HG03432 (cell line): ENCODE results near the gene AKT1.

Experiments
- ATAC-seq: cut with Tn5 transposase; IDR thresholded peaks from one replicate; pipeline ENCODE4 v1.9.1; 2021; ENCODE audit warnings: mild to moderate bottlenecking, moderate library complexity; ENCODE audit not compliant: unreplicated experiment

Gene AKT1

GRCh38 chr14:104725772-104726548 is 69.6 kb downstream of the AKT1 start:
- no peak for ATAC-seq

- no peak for ATAC-seq
Observed at GRCh38 chr14:104724981-104725771, 70.4 kb downstream of the AKT1 start.

- ATAC-seq: no peak
Observed at GRCh38 chr14:104724407-104724980, 71.1 kb downstream of the AKT1 start.

- peak; percentile 56 for ATAC-seq
Observed at GRCh38 chr14:104723651-104724406, 71.7 kb downstream of the AKT1 start, which contains the start of gene ADSS1. Gene ADSS1, plus strand, starts transcription at chr14:104724229. Its CDS starts 42 bp downstream, at chr14:104724271.

- no peak for ATAC-seq
Observed at GRCh38 chr14:104722938-104723650, 72.5 kb downstream of the AKT1 start.

- no peak for ATAC-seq
Observed at GRCh38 chr14:104721505-104722431, 73.8 kb downstream of the AKT1 start.
